Stimulated activated CD8-positive, alpha-beta memory T cell treated with anti-CD3 and anti-CD28 coated beads, Interleukin-15, amount 100 ng/mL, for 1 hour (primary cell): Measurements from ENCODE around the gene AOPEP.
"Not testable (repeated sequence)": the region's sequence is repeated elsewhere in the genome, so short reads cannot be mapped to it uniquely, and the experiment has no call there.

Source experiments
- DNase-seq: peaks from one replicate; pipeline ENCODE4 v3.0.0-alpha.2; 2020; ENCODE audit warnings: low read depth

AOPEP gene

DNA sequence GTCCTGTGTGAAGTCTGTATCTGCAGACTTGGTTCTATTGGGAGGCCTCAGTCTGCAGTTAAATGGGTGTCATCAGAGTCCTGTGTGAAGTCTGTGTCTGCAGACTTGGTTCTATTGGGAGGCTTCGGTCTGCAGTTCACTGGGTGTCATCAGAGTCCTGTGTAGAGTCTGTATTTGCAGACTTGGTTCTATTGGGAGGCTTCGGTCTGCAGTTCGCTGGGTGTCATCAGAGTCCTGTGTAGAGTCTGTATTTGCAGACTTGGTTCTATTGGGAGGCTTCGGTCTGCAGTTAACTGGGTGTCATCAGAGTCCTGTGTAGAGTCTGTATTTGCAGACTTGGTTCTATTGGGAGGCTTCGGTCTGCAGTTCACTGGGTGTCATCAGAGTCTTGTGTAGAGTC lies 239.1 kb downstream of the AOPEP start:
- not testable (repeated sequence) for DNase-seq

DNA sequence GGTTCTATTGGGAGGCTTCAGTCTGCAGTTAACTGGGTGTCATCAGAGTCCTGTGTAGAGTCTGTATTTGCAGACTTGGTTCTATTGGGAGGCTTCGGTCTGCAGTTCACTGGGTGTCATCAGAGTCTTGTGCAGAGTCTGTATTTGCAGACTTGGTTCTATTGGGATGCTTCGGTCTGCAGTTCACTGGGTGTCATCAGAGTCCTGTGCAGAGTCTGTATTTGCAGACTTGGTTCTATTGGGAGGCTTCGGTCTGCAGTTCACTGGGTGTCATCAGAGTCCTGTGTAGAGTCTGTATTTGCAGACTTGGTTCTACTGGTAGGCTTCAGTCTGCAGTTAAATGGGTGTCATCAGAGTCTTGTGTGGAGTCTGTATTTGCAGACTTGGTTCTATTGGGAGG lies 239.5 kb downstream of the AOPEP start:
- not testable (repeated sequence) for DNase-seq

DNA sequence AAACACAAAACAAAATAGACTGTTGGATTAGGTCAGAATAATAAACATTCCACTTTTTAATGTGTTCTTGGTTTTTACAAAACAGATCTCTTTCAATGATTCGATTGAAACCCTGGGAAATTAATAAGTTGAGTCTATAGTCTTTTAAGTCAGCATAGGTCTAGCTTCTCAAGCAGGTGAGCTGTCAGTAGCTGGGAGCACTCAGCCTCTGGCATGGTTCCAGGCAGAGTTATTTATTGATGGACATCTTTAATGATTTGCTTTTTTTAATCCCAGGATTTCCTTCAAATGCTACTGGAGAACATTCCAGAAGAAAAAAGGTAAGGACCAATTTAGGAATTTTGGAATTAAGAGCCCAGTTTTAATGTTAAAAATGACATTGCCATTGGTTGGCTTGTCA lies 241.0 kb downstream of the AOPEP start:
- no peak for DNase-seq

DNA sequence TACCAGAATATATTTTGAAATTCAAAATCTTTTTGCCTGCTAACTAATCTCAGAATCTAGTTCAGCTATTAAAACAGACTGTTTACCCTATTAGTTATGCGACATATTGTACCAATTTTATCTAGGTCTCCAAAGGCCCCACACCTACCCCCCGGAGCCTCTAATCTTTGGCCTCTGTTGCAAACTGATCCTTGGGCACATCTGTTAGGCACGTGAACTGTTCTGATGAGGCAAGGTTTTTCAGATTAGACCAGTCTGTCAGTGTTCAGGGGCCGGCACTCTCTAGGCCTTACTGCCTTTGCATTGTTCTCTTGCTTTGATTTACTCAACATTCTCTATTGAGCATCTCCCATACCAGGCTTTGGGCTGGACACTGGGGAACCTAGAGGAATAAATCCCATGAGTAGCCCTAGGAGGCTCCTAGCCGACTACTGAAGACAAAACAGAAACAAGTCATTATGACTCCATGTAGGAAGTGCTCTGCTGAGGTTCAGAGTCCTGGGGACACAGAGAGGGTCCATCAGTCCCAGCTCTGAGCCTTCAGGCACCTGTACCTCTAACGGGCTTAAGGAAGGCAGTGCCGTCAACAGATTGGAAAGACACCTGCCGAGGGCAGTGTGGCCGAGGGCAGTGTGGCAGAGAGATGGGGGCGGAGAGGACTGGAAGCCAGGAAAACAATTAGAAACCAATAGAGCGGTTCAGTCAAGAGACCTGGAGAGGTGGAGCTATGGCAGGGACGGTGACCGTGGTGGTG lies 245.1 kb downstream of the AOPEP start:
- DNase-seq, result no peak

DNA sequence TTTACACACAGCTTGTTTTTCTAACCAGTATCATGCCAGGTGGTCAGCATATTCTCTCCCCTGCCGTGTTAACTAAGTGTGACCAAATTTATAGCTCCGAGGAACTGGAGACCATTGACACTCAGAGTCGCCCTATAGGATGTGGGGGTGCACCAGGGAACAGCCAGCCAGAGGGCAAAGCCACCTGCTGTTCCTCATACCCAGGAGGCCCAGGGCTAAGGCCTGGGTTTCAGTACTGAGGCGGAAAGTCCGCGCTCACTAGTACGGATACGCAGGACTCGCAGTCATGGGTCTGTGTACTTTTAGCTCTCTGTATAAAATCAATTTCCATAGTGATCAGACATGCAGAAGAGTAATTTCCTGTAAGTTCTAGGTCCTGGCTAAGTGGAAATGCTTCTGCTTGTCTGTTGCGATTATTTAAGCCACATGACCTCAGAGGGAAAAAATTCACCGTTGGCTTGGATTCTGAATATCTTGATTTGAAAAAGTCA lies 247.0 kb downstream of the AOPEP start:
- no peak for DNase-seq

DNA sequence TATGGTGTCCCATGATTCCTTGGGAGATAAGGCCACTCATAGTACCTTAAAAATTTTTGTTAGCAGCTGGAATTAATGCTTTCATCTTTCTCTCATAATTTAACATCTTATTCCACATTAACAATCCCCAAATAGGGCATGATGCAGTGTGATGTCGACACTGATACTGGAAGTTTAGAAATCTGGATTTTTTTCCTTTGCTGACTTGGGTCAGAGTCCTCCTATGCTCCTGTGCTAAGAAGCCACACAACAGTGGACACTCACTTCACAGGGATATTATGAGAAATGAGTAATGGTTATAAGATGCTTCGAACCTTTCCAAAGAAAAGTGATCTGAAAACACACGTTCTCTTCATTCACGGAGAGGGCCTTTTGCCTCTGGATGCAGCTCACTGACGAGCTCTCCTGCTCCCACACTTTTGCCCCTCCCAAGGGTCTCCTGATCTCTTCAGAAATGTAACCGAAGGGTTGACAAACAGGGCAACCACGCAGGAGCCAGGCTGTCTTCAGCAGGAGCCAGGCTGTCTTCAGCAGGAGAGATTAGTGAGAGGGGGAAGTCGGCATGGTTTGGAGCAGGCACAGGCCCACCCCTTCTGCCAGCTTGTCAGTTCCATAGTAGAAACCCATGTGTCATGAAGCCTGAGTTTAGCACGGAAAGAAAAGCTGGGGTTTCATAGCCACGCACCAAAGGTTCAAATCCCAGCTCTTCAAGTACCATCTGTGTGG lies 247.8 kb downstream of the AOPEP start:
- no peak for DNase-seq

DNA sequence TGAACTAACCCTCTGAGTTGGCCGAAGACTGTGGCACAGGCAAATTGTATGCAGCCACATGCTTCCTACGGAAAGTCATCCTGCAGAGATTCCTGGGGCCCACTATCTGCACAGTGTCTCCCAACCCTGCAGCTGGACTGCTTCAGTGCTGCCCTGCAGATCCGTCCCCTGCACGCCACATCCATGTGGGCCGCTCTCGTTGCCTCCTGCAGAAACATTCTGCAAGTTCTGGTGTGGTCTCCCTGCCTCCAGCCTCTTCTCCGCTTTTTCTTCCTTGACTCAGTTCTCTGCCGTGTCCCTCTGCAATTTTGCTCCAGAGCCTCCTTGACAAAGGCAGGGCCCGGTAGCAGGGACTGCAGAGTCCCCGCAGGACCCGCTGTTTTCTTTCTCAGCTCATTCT lies 249.0 kb downstream of the AOPEP start:
- DNase-seq, result no peak

DNA sequence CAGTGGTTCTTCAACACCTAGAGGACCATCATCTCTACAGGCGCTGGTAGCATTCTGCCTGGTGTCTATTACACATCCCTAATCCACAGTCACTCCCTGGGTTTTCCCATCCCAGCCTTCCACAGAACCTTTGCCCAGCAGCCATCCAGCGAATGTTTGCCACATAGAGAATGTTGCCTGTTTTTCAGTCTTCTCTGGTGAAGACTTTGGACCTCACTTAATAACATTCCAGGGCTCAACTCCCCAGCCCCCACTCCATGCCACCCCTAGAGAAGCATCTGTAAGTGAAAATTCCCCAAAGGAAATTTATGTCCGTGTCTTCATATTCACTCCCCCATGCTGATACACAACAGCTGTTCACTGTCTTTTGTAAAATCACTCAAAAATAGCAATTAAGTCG lies 249.6 kb downstream of the AOPEP start:
- DNase-seq, result no peak

DNA sequence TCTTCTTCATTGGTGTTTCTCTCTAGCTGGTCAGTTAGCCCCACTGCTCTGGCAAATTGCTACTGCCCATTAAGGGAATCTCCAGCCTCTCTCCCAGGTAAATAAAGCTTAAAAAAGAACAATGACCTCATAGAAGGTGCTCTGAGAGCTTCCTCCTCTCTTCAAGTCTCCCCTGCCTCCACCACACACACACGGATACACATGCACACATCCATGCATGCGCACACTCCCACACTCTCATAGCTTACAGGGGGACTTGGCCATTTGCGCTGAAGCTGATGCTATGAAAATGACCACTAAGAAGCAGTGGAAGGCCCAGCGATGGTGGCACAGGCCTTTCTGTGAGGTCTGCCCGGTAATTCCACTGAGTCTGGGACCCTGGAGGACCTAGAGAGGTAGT lies 250.9 kb downstream of the AOPEP start:
- DNase-seq, result no peak

DNA sequence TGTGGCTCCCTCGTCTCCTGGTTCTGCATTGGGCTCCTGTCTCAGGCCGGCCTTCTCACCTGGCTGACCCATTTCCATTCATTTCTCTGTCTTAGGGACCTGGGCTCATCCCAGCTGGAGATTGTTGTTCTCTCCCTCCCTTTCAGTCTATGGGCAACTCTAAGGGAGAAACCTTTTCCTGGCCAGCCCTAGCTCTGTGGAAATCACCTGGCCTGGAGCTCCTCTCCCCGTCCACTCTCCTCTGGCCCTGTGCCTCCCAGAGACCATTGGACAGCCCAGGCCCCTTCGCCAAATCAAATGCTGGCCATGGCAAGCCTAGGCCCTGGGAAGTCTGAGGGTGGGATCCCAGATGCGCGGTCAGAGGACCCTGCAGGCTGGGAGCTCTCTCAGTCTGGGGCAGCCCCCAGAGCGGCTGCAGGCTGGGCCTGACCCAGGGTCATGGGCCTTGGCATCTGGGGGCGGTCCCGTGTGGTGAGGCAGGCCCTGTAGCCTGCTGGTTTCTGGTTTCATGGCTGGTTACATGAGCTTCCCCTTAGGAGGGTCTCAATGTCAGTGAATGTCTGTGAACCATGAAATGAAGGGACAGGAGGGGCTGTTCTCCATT lies 253.5 kb downstream of the AOPEP start:
- DNase-seq, result no peak

DNA sequence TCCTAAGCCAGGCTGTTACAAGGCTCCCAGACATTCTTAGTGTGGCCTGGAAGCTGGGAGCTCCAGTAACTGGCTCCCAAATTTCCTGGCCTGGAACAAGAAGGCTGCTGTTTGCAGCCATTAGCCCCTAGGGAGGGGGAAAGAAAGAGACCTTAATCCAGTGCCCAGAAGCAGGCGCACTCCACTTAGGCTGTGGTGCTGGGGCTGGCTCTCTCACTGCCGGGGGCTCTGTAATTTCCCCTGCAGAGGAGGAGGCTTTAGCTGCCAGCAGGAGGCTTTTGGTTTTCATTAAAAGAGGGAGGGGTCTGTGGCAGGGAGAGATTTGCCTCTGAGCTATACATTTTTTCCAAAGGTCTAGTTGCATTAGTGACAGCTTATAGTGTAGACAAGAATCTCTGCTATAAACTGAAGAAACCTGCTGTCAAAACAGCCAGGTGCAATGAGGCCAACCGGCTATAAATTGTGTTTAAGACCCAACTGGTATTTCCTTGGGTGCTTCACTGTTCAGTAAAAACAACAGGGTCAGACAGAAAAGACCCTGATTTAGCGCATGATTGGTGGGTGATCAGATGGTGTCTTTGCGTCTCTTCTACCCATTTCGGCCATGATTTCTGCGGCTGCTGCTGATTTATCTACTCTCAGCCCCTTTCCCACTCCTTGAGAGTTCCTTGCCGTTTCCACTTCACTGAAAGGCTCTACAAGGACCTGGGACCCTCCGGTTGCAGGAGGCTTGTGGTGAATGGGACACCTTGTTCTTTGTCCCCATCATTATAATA lies 254.6 kb downstream of the AOPEP start:
- DNase-seq, result no peak

DNA sequence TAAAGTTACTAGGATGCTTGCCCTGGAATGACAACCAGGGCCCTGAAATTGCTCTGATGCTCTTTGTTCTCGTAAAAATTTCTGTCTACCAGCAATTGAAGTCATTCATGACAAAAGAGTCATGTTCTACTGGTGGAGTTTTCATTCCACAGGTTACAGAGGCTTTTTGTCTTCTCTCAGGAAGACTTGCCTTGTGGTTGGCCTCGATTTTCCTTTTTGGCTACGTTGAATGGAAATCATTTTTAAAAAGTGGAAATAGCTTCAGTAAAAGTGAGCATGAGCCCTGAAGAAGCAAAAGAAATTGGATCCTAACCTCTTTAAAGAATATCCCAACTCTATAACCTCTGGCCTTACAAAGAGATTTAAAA lies 255.2 kb downstream of the AOPEP start:
- DNase-seq, result no peak

DNA sequence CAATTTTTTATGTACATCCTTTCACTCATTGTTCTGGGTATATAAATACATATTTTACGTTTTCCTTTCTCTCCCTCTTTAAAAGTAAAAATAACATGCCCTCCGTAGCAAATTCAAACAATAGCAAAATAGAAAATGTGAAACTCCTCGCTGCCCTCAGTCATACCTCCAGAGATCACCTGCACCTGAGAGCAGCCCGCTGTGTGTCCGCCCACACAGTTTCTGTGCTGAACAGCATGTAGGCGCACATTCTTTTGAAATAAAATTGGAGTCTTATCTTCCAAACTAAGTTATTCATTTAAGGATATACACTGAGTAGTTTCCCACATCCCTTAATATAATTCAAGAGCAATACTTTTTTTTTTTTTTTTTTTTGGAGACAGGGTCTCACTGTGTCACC lies 255.7 kb downstream of the AOPEP start:
- DNase-seq, result no peak

DNA sequence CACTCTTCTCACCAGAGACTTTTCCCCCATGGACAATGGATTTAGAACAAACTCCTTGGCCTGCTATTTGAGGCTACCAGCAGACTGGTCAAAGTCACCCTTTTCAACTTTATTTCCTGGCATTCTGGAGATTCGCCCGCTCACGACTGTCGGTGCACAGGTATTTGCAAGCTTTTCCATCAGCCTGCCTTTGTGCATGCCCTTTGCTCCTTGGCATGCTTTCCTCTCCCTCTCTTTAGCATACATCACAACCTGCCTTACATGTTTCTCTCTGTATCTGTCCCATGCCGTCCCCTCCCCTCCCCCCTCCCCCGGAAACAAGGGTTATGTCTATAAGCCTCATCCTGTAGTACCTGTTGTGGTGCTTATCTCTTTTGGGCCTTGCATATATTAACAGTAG lies 257.1 kb downstream of the AOPEP start:
- DNase-seq, result no peak

DNA sequence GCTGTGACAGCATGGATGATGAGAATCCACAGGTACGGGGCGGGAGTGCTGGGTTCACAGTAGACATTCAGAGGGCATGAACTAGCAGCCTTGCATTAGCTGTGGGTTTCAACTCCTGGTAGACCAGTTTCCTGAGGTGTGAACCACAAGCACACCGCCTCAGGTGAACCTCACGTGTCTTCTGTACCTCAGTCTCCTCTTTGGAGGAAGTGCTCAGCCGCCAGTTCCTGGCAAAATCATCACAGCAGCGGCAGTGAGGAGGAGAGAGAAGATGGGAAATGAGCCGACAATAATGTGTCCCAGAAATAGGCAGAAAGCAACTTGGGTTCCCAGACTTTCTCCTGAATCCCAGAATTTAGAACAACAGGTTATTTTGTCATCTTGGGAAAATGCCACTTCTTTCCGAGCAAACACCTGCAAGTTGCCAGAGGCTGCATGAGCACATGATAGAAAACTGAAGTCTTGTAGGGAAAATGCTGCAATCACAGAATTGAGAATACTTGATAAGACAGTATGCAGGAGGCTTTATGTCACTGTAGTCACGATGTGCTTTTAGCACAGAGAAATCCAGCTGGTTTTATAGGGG lies 258.5 kb downstream of the AOPEP start:
- no peak for DNase-seq

DNA sequence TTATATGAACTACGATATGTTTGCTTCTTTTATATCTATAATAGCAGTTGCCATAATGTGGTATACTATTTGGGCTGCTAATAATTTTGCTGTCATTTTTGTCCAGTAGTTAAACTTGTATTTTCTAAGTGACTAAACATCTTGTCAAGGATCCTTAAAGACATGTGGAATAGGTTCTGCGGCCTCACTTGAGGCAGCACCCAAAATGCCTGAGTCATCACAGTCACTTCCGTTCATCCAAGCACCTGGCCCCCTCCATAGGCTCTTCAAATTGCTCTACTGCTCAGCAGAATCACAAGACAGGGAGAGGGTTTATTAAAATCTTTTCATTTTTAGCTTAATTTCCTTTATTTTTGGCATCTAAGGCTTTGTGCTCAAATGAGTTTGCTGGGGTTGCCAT lies 259.1 kb downstream of the AOPEP start:
- no peak for DNase-seq

DNA sequence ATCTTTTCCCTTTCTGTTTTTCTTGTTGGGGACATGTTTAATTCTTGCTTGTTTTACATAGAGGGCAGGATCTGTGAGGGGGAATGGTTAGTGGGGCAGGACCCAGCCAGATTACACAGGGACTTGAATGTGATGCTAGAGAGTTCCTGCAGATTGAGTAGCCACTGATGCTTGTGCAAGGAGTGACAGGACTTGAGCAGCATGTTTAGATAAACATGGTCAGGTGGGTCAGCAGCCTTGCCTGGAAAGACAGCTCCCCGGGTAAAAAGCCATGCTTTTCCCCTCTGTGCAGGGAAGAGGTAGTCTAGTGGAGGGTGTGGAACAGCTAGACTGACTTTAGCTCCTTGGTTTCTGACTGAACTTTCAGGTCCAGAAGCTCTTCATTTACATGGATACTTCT lies 261.2 kb downstream of the AOPEP start:
- DNase-seq, result no peak

DNA sequence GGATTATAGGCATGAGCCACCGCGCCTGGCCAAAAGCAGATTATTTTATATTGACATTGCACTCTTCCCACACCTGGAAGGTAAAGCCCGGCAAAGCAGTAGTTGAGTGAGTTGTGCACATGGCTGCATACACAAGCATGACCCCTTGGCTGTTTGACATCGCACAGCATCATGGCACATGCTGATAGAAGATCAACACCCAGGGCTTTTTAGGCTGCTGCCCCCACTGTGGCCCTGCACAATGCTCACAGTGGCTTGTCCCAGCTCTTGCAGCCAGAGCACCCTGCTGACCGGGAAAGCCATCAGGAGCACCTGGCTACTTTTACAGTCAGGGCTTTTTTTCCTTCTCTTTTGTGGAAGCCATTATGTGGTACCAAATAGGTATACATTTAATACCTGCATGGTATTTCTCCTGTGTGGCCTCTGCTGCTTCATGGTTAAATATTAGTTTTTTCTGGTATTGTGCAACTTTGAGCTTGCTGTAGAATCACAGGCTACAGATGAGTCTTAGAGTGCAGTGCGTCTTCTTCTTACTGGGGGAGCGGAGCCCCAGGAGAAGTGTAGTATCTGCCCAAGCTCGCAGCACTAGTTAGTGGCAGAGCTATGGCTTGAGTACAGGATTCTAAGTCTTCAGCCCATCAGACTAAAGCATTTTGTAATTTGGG lies 264.5 kb downstream of the AOPEP start:
- no peak for DNase-seq

DNA sequence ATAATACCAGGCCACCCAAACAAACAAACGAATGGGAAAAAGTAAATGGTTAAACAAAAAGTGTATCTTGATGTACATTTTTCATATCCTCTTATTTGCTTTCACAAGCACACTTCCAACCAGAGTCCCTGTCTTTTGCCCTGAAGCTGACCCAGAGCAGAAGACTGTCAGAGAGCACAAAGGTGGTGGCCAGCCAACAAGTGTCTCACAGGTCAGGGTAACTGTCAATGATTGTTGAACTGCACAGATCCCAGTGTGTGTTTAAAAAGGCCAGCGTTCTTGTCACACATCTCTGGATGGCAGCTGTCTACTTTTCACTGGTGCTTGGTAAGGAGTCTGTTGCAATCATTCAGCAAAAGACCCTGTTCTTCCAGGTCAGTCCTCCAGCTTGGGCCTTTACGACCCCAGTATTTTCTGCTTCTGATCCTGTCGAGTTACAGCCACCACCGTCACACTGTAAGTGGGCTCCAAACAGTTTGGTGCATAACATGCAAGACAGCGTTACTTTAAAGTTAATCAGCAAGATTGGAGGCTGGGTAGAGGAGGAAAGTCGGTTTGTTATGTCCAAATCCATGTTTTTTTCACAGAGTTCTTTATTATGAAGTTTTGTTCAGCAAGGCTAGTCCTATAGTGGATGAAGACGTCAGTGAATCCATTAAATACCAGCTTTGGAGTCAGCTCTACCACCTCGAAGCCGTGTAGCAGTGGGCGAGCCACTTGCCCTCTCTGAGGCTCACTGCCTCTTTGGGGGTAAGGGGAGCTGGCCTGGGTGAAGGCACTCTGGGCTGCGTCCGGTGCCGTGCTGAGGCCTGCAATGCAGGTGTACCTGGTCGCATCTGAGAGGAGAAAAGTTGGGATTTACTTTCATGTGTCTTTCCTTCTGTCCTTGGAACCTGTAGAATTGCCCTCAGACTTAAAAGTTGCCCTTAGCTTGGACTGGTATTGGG lies 265.7 kb downstream of the AOPEP start:
- DNase-seq, result no peak

DNA sequence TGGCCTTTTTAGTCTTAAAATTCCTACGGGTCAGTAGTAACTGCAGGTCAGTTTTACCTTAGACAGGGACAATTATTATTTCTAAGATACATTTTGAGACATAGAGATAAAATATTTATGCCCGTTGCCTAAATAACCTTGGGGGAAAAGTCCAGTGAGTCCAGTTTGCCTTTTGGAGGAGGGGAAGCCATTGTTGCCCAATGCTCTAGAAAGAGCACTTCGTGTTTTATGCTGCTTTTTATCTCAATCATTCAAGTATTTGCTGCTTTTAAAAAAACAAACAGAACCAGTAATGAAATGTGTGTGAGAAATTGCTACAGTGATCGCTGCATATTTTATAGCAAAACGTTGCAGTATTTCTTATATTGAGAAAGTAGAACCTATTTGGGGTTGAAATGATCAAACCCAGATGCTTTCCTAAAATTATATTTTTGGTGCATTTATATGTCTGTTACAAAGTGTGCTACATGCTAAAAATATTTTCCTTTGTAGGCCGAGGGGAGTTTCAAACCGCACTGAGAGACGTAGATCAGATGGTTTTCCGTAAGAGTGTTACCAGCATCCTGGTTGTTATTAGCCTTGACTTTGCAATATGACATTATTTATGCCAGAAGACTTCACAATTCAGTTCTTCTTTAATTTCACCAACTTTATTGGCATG lies 266.8 kb downstream of the AOPEP start:
- DNase-seq, result no peak
